DMS153 (cell line): ENCODE data around the gene ATP5F1E.
"Not testable (repeated sequence)": the region's sequence is repeated elsewhere in the genome, so short reads cannot be mapped to it uniquely, and the experiment has no call there.

Source experiments
- DNase-seq: peaks from one replicate; lab custom pipeline; 2025; lab: John Stamatoyannopoulos, UW

ATP5F1E gene

DNA sequence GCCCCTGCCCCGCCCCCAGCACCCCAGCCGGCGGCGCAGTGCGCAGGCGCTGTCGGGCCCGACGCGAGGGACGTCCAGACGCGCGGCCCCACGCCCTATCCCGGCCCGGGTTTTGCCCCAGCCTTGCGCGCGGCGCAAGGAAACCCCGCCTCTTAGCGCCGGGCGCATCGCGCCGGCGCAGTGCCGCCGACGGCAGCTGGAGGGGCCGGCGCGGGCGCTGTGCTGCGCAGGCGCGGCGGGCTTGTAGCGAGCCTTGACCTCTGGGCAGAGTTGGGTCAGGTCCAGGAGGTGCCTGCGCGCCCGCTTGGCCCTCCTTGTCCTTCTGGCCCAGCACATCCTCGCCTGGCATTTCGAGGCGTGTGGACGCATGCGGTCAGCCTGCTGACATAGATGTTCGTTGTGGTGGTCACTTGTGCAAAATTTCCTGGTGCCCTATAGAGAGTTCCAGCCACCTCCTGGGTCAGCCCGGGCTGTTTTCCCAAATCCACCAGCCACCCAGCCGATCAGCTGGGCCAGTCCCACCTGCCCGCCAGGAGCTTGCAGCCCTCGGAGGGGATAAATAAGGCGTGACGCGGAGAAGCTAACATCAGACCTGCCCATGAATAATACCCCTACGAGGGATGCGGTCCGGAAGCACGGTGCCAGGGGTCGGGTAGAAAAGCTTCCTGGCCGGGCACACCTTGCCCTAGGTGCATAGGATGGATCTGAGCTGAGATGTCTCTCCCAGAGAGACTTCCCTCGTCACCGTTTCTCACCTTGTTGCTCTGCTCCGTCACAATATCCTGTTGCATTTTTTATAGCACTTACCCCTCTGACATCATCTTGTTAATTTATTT, 10.9 kb upstream of the ATP5F1E start:
- peak; percentile 83 for DNase-seq

DNA sequence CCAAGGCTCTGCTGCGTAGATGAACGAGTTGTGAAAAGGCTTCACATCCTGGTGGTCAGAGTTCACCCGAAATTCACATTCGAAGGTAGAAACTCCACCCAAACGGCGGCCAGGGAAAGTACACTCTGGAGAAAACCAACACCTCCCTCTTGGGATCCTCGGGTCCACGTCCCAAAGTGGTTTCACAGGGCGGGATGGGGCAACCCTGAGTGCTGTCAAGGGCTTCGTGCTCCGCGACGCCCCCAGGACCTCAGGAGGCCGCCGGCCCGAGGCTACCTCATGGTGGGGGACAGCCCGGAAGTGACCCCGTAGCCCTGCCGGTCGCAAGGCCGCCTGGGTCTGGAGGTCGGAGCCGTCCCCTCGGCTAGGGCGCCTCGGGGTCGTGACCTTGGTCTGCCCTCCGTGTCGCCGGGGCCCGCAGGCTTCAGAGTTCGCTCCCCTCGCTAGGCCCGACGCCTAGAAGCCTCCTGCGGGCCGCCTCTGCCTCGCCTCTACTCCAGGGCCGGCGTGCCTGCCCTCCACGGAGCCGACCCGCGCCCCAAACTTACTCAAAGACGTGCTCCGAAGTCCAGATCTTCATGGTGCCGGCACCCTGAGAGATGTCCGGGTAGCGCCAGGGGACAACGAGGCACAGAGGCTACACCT, 10.1 kb upstream of the ATP5F1E start, which contains the start of gene PRELID3B:
Gene PRELID3B, minus strand, starts transcription at position 636 of the 645 bp plus-strand sequence. Its CDS starts 56 bp downstream, at position 580.
- no peak for DNase-seq

DNA sequence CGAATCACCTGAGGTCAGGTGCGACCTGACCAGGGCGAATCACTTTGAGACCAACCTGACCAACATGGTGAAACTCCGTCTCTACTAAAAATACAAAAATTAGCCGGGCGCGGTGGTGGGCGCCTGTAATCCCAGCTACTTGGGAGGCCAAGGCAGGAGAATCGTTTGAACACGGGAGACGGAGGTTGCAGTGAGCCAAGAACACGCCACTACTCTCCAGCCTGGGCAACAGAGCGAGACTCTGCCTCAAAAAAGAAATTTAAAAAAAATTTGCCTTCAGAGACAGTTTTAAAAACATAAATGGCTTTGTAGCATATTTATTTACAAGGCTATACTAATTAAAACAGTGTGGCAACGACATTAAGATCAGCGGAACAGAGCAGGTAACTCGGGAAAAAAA, 9.4 kb upstream of the ATP5F1E start:
- not testable (repeated sequence) for DNase-seq

DNA sequence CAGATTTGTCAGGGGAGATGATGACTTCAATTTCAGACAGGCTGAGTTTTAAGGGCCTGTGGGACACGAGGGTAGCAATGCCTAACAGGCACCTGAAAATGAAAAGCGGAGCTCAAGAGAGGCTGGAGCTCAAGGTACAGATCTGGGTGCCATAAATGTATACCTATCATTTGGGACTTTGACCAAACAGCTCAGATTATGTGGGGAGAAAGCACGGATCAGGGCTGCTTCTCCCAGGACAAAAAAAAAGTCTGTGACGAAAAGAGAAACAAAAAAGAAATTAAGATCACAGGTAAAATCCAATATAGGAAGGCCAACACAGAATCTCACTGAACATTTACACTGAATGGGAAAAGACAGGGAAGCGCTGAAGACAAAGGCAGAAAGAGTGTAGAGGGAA, 8.5 kb upstream of the ATP5F1E start:
- no peak for DNase-seq

DNA sequence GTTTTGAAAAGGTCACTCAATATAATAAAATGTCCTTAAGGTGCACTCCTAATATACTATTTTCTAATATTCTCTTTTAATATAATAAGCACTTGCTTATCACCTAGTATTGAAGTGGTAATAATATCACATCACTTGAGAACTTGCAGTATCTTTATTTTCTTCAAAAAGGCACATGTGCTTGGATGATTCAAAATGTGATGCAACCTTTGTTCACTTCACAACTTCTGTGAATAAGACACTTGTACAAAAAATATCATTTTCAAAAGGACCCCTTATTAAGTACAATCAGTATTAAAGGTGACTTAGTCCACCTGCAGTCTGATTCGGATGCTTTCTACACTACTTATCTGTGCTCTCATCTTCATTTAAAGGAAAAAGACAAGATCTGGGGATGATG, 7.1 kb upstream of the ATP5F1E start:
- no peak for DNase-seq

DNA sequence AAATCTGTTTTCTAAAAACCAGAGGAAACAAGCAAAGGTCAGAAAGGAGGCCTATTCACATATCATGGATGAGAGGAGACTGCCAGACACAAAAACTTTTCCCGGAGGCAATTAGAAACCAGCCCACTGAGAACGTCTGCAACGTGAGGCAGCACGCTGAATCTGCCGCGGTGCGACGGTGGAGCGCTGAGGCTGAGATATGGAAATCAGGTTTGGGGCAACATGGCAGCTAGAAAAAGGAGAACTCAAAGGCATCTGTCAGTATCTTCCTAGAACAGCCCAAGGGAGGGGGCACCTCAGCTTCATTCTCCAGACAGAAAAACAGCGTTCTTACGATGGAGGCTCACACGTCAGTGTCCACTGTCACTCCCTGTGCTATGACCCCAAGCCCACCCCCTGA, 5.3 kb upstream of the ATP5F1E start:
- no peak for DNase-seq

DNA sequence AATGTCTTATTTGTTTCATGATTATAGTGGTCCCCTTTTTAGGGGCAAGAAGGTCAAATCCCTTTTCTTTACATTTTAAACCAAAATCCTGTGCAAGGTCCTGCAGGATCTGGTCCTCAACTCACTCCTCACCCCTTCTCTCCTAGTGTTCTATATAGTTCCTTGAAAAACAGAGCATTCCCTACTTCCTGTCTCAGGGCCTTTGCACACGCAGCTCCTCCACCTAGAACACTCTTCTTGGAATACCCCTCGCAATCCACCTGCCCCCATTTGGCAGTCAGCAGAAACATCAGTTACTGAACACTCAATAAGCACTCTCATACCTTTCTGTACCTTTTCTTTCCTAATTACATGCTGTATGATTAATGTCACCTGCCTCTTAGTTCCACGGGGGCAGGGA, 3.2 kb upstream of the ATP5F1E start:
- DNase-seq = no peak

DNA sequence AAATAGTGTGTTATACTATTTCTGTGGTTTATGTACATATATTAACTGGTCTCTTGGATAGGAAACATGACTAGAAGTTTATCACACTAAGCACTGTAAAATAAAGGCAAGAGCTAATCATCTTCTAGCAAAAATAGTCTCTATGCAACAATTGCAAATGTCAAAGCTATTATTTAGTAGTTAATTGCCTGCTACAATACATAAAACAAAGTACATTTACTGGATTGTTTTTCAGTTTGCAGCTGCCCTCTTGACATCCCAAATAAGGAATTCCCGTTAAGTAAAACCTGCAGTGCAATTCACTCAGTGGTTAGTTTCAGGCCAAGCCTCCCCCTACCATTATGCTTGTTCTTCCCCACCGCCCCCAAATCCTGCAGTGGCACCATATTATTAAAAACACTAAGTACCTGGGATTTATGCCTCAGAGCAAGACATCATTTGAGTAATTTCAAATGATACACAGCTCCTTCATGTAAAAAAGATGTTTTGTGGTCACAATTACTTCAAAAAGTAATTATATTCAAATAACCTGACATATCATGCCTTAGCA, 1.6 kb upstream of the ATP5F1E start:
- DNase-seq = no peak

DNA sequence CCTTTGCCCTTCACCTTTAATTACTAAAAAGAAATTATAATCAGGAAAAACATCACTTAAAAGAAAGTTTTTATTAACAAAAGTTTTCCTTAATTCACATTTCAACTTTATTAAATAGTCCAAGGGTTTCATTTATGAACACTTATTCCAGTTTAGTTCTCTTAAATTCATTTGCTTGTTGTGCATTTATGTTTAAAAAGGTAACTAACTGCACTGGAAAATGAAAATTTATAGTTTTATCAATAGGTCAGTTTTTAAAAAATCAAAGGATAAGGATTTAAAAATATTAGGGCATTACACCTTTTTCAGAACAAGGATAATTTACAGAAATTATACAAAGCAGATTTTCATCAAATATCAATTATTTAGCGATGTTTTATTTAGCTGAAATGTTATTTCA, 958 bp upstream of the ATP5F1E start:
- DNase-seq = no peak

DNA sequence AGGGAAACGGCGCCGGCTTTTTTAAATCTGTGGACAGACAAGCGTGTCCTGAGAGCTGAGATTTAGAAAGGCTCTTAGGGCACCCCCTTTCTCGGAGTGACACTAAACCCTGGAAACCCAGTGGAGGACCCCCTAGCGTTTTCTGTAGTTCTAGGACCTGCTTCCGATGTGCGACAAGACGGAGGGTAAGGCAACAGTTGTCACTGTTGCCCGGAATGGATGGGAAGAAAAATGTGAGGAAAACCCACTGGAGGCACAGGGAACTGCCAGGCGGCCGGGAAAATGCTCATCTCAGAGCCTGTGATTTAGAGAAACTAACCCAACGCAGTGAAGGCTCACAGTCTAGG, 551 bp upstream of the ATP5F1E start:
- DNase-seq = peak; percentile 35

DNA sequence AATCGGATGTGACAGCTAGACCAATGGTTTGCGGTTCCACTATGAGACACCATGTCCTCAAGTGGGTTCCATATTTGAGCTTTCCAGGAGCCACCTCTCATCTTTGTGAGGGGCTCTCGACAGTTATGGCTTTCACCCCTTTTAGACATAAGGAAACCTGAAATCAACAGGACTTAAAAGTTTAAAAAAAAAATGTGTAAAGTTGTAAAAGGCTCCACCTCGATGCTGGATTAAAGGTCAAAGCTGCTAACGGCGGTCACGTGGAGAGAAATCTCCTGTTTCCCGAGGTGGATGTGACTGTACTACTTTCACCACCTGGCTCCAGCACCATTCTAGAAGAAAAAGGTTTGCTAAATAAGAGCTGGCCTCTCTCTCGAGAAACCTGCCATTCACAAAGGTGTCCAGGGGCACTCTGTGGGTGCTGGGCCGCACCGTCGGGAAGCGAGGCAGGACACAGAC, 542 bp downstream of the ATP5F1E start:
- no peak for DNase-seq

DNA sequence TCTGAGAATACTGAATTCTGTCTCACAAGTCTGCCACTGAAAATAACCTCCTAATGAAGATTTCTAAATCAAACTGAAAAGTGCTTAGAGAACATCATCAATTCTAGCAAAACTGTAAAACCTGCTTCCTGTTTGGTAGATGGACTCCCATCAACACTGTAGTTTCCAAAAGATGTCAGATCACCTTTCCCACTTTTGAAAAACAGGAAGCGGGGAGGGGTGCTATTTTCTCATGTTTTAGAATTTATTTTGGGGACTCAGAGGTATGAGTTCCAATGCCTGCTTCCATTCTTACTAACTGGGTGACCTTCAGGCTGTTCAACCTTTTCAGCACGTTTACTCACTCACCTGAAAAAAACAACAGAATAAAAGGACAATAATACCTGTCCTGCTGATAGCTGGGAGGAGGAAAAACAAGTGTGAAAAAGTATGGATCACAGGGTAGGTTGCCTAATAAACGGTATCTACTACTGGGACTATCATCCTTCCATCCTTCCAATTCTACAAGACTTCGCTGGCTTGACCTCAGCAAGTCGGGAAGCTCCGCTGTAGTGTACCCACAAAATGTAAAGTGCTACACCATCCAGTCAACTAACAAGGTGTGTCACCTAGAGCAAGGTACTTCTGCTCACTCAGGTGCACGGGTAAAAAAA, 1.1 kb downstream of the ATP5F1E start:
- DNase-seq = no peak

DNA sequence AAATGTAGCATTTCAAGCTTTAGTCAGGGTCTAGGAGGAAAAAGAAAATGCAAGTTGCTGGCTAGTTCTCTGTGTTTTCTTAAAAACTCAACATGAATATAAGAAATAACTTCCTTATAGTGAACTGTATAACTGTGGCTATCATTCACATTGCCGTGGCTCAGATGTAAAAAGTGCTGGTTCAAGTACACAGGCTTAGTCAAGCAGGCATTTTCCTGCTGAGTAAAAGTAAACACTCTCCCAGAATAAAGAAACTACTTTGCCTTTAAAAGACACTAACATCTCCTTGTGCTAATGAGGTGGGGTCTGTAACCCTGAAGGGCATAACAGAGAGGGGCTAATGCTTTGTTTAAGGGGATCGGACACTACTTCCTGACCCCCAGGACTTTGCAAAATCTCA, 3.3 kb downstream of the ATP5F1E start:
- DNase-seq = no peak

DNA sequence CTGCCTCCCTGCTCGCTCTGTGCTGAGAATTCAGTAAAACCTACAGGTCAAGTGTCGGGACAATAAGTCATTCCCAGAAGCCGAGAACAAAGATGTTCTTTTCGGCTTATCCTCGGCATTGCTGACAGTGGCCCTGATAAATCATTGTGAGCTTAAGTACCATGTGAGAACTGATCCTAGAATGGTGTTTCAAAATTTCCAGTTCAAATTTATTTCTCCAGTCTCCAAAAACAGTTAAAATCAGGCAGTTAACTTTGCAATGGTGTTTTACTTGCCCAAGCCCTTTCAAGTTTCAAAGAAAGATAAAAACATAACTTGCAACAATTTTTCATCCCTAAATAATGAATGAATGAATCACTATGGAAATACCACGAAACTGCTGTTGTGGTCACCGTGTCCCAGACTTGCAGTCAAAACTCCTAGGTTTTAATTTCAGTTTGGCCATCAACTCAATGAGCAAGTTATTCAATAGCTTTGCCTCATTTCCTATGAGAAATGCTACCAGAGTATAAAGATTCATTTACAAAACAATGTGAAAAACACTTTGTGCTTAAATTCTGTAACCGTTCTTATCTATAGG, 4.3 kb downstream of the ATP5F1E start:
- DNase-seq = no peak

DNA sequence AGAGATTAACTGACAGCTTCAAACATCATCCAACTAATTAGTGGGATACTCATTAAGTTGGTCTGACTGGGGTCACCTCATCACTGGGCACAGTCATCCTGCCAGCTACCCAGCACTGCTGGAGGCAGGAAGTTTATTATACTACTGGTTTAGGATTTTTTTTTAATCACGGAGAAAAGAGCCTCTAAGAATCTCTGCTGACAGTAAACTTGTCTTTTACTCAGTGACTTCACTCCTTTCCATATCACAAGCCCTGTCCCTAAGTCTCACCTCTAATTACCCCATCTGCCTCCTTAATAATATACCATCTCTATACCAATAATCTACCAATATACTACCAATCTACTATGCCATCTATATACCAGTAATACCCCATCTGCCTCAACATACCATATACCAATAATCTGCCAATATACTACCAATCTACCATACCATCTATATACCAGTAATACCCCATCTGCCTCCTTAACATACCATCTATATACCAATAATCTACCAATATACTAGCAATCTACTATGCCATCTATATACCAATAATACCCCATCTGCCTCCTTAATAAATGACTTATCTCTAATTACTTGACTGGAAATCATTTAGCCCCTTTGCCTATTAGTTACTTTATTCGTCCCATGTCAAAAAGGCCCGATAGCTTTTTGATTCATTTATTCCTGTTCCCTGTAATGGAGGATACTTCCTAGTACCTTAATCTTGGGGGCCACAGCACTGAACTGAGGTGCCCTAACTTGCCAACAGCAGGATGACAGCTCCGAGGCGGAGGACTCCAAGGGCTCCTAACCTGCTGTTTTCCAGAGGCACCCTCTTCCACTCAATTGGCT, 5.0 kb downstream of the ATP5F1E start:
- DNase-seq = no peak

DNA sequence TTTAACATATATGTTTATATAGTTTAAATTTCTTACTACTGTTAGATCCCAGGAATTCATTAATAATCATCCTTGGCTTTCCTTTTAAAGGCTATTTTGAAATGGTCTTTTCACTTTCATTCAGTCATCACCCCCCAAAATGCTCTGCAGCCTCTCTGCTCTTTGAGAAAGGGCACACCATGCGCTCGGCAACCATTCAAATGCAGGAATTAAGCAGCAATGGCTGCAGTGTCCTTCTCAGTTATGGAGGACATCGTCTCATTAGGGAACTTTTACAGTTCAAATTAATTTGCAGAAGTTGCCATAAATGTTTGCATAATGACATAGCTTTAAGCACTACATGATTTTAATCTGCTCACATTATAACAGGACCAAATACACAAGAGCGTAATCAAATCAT, 6.6 kb downstream of the ATP5F1E start:
- no peak for DNase-seq

DNA sequence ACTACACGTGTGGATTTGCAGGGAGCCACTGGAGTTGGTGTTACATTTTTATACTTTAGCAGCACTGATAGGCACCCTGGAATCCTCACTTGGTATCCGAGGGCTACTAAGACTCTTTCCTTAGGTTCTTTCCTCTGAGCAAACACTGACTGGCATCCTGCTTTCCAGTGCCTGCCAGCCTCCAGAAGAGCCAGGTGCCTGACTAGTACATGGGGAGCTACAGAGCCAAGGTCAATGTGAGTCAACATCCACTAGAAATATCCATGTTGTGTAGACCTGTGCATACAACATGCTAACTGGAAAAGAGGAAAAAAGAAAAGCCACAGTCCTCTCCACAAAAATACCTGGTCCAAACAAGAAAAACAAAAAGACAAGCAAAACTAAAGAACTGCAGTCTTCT, 7.0 kb downstream of the ATP5F1E start:
- no peak for DNase-seq

DNA sequence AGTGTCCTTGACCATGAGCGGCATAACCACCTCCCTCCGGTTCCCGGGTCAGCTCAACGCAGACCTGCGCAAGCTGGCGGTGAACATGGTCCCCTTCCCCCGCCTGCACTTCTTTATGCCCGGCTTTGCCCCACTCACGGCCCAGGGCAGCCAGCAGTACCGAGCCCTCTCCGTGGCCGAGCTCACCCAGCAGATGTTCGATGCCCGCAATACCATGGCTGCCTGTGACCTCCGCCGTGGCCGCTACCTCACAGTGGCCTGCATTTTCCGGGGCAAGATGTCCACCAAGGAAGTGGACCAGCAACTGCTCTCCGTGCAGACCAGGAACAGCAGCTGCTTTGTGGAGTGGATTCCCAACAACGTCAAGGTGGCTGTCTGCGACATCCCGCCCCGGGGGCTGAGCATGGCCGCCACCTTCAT, 8.0 kb downstream of the ATP5F1E start:
- no peak for DNase-seq

DNA sequence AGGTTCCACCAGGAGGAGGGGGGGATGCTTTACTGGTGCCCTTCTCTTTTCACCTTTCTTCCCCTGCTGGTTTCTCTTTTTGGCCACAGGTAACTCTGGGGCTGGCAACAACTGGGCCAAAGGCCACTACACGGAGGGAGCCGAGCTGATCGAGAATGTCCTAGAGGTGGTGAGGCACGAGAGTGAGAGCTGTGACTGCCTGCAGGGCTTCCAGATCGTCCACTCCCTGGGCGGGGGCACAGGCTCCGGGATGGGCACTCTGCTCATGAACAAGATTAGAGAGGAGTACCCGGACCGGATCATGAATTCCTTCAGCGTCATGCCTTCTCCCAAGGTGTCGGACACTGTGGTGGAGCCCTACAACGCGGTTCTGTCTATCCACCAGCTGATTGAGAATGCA, 8.5 kb downstream of the ATP5F1E start:
- no peak for DNase-seq

DNA sequence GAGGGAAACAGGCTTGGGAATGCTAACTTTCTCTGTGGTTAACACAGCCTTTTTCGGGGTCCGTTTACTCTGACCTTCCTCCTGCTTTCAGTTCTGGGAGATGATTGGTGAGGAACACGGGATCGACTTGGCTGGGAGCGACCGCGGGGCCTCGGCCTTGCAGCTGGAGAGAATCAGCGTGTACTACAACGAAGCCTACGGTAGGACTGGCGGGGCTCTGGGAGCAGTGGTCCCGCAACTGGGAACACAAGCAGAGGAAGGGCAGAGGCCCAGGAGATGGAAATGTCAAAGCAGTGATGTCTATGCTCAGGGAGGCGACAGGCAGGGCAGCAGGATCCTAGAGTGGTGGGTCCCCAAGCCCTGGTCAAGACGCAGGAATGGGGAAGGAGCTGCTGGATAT, 9.4 kb downstream of the ATP5F1E start:
- no peak for DNase-seq

DNA sequence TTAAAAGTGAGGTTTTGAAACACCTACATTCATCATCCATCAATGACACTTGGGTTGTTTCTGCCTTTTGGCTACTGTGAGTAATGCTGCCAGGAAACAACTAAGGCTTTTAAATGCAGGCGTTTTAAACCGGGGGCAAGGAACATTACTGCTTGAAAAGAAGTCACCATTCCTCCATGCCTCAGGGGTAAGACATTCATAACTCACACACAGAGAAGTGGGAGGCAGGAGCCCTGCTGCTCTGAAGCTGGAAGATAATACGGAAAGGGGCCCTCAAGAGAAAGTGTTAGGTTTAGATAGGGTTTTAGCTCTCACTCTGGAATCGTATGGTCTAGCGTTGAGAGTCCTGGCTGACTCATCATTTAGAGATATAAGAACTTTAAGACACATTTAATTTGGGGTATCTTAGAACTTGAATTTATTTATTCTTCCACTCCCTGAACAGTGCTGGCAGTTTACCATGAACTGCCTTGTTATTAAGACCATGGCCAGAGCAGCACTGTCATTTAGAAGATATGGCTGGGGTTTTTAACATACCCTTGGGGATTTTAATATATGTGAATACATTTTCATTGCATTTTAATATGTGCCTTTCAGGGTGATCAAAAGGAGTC, 11.1 kb downstream of the ATP5F1E start:
- DNase-seq = no peak
